ENCODE results near the gene ALOX12.
A peak's percentile ranks its signal among the peaks of the same experiment; 100 is the strongest.
"Not testable (repeated sequence)": the region's sequence is repeated elsewhere in the genome, so short reads cannot be mapped to it uniquely, and the experiment has no call there.

The ALOX12 gene

DNA sequence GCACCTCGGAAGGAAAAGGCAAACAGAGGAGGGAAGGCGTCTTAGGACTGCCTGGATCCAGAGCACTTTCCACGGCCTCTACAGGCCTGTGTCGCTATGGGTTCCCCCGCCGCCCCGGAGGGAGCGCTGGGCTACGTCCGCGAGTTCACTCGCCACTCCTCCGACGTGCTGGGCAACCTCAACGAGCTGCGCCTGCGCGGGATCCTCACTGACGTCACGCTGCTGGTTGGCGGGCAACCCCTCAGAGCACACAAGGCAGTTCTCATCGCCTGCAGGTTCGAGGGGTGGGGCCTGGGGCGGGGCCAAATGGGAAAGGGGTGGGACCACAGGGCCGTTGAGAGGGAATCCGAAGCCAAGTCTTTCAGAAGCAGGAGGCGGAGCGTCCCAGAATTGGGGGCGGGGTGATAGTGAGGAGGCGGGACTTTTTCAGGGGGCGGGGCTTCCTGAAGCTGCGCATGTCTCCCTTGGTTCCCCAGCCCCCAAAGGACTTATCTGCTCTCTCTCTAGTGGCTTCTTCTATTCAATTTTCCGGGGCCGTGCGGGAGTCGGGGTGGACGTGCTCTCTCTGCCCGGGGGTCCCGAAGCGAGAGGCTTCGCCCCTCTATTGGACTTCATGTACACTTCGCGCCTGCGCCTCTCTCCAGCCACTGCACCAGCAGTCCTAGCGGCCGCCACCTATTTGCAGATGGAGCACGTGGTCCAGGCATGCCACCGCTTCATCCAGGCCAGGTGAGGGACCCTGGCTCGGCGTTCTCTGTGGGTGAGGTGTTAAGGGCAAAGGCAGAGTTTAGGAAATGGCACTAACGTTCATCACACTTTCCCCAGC, 27.9 kb downstream of the ALOX12 start:
- peak; percentile 51 for DNase-seq

DNA sequence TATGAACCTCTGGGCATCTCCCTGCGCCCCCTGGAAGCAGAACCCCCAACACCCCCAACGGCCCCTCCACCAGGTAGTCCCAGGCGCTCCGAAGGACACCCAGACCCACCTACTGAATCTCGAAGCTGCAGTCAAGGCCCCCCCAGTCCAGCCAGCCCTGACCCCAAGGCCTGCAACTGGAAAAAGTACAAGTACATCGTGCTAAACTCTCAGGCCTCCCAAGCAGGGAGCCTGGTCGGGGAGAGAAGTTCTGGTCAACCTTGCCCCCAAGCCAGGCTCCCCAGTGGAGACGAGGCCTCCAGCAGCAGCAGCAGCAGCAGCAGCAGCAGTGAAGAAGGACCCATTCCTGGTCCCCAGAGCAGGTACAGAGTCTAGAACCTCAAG, 28.5 kb downstream of the ALOX12 start:
- DNase-seq, result no peak

DNA sequence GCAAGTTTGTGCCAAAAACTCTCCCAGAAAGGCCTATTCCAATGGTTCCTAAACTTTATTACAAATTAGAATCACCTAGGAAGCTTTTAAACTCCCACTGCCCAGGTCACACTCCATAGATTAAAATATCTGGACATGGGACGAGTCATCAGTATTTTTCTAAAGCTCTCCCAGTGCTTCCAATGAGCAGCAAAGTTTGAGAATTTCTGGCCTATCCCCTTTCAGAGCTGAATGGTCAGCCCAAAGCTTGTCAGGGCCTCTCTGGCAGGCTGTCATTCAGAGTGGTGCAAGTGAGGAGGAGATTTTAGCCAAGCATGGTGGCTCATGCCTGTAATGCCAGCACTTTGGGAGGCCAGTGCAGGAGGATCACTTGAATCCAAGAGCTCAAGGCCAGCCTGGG, 29.4 kb downstream of the ALOX12 start:
- no peak for DNase-seq

DNA sequence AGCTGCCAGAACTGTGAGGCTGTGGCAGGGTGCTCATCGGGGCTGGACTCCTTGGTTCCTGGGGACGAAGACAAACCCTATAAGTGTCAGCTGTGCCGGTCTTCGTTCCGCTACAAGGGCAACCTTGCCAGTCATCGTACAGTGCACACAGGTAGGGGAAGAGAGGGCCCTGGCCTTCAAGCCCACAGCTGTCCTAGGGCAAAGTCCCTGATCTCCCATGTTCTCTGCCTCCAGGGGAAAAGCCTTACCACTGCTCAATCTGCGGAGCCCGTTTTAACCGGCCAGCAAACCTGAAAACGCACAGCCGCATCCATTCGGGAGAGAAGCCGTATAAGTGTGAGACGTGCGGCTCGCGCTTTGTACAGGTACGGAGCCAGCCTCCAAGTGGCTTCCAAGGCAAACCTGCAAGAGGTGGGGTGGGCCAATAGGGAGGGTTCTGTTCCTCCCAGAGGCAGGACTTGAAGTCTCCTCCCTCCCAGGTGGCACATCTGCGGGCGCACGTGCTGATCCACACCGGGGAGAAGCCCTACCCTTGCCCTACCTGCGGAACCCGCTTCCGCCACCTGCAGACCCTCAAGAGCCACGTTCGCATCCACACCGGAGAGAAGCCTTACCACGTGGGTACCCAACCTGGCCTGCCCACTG, 30.7 kb downstream of the ALOX12 start:
- DNase-seq, result no peak

DNA sequence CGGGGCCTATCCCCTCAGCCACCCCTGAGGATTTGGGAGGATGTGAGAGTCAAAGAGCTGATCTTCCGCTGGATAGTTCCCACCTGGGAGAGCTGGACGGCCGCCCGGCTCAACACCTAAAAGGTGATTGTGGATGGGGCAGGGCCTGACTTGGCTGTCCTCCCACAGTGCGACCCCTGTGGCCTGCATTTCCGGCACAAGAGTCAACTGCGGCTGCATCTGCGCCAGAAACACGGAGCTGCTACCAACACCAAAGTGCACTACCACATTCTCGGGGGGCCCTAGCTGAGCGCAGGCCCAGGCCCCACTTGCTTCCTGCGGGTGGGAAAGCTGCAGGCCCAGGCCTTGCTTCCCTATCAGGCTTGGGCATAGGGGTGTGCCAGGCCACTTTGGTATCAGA, 31.5 kb downstream of the ALOX12 start:
- DNase-seq, result no peak

DNA sequence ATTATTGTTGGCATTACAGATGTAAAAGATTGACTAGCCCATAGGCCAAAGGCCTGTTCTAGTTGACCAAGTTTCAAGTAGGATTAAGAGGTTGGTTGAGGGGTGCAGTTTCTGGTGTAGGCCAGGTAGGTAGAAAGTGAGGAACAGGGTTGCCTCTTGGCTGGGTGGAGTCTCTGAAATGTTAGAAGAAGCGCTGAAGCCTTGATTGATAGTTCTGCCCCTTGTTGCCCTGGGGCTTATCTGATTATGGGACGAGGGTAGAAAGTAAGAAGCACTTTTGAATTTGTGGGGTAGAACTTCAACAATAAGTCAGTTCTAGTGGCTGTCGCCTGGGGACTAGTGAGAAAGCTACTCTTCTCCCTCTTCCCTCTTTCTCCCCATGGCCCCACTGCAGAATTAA, 33.2 kb downstream of the ALOX12 start:
- no peak for DNase-seq

DNA sequence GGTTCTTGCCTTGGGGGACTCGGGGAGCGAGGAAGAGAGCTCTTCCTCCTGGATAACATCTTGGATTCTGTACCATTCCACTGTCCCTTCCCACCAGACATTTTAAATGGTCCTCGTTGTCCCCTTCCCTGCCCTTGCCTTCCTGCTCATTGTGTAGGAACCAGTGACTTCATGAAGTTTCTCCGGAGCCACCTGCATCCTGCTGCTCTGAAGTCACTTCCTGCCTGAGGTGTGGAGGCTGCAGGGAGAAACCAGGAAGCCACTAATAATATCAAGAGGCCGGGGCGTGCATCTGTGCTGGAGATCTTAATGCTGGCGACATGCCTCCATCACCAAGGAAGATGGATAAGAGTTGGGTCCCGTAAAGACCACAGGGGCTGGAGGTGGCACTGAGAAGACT, 33.8 kb downstream of the ALOX12 start:
- no peak for DNase-seq

DNA sequence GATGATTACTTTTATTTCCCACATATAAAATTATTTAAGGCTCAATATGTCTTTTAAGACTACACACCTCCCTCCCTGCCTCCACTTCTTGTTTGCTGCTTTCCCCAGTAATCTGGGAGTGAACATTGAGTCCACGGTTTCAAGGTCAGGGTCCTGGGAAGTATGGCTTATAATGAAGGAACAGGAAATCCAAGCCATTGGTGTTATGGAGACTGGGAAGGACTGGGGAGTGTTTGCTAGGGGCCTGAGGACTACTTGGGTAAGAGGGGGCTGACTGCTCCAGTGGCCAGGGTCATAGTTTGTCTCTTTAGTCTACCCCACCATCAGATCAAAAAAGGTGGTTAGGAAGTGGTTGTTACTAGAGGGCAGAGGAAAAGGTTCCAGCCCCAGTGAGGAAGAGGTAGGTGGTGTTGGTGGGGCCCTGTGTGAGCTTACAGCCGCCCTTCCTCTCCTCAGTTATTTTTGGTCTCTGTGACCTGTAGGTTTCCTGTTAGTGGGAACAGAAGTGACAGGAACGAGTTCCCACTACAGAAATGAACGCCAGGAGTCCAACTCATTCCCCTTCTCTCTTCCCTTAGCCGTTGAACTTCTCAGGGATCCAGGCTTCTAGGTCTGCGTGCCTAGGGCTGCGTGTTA, 39.2 kb downstream of the ALOX12 start:
- no peak for DNase-seq

DNA sequence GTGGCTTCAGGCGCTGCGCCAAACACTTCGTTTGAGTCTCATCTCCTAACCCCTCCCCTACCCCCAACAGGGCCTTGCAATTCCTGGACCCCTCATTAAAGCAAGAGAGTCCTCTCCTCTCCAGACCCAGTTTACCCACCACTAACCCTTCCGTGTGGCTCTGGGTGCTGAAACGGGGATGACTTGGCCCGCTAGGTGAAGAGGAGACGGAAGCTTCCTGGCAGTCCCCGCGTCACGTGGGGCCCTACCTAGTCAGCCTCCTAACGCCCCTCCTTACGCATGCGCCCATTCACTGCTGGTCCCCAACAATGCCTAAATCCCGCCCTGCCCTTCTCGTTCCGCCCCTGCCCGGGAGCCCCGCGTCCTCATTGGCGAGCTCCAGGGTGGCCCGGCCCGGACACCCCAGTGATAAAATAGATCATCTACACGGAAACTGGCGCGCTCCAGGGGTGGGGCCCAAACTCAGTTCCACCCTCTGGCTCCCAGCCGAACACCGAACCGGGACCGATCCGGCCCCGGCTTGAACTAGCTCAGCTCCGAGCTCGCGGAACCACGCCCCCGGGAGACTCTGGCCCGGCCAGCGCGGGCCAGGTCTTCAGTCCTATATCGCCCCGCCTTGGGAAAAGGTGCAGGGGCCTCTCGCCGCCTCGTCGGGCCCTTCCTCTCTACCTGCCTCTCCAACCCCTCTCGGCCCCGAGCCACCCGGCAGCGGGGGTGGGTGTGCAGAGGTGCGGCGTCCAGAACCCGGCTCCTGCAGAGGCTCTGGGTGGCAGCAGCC, 39.9 kb downstream of the ALOX12 start, which contains the start of gene SLC16A13:
TSS of gene SLC16A13 (plus strand) at position 425 of the 778 bp plus-strand sequence. CDS start 368 bp downstream, outside the sequence.
- peak; percentile 63 for DNase-seq

DNA sequence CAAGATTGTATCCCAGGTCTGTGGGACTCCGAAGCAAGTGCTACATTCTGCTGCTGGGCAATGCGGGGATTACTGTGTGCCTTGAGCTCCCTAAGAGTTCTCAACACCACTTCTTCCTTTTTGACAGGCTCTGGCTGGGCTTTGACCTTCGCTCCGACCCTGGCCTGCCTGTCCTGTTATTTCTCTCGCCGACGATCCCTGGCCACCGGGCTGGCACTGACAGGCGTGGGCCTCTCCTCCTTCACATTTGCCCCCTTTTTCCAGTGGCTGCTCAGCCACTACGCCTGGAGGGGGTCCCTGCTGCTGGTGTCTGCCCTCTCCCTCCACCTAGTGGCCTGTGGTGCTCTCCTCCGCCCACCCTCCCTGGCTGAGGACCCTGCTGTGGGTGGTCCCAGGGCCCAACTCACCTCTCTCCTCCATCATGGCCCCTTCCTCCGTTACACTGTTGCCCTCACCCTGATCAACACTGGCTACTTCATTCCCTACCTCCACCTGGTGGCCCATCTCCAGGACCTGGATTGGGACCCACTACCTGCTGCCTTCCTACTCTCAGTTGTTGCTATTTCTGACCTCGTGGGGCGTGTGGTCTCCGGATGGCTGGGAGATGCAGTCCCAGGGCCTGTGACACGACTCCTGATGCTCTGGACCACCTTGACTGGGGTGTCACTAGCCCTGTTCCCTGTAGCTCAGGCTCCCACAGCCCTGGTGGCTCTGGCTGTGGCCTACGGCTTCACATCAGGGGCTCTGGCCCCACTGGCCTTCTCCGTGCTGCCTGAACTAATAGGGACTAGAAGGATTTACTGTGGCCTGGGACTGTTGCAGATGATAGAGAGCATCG, 42.4 kb downstream of the ALOX12 start:
- no peak for DNase-seq

DNA sequence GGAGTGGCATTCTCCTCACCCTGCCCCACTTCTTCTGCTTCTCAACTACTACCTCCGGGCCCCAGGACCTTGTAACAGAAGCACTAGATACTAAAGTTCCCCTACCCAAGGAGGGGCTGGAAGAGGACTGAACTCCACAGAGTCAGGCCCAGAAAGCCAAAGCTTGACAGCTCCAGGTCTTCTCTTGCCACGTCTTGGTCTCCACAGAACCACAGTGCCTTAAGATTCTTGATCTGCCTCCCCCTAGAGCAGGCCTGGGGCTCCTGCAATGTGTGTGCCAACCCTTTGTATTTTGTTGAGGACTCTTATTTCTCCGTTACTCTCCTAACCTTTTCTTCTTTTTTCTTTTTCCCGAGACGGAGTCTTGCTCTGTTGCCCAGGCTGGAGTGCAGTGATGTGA, 44.0 kb downstream of the ALOX12 start:
- DNase-seq, result no peak

DNA sequence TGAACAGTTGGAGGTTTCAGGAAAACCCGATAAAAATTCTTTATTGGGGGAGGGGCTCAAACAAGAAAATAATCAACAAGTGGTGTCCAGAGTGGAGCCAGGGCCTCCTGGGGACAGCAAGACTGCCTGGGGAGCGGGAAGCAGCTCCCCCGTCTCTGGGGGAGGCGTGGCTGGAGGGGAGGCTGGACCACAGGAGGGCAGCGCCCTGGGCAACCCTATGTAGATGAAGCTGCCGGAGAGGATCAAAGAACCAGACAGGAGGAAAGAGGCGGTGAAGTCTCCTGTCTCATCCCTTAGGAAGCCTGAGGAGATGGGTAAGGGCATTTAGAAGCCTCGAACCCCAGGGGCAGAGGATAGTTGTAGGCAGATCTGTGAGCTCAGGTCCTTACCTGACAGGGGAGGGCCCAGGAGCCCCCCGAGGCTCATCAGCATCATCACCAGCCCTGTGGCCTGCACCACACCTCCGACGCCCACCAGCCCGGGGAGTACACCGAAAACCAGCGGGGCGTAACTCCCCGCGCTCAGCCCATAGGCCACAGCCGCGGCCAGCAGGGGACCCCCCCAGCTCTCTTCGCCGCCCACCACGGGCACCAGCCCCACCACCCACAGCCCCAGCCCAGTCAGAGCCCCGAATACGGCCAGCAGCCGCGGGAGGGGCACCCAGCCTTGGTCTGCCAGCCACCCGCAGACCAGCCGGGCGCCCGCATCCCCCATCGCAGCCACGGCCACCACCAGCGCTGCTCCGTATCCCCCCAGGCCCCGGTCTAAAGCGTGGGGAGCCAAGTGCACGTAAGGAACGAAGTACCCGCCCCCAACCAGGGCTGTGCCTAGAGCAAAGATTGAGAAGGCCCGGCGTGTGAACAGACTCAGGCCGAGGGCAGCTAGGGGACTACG, 46.0 kb downstream of the ALOX12 start:
- no peak for DNase-seq

DNA sequence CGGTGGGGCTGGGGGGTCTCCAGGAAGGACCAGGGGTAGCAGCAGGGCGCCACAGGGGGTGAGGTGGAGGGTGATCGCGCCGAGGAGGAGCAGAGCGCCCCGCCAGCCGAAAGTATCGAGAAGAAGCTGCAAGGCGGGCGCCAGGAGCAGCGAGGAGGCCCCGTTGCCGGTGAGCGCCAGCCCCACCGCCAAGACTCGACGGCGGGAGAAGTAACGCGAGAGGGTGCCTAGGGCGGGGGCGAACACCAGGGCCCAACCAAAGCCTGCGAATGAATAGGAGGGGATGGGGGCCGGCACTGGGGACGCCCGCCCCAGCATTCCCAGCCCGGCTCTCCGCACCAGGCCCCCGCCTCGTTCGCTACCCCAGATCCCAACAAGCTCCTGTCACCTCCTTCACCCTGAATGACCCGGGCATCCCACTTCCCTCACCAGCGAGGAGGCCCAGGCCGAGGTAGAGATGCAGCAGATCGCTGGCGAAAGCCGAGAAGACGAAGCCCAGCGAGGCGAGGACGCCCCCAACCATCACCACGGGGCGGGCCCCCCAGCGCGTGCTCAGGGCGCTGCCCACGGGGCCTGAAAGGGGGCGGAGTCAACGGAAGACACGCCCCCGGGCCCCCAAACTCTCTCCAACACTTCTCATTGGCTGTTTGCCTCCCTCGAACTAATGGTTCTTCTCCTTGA, 46.8 kb downstream of the ALOX12 start:
- no peak for DNase-seq

DNA sequence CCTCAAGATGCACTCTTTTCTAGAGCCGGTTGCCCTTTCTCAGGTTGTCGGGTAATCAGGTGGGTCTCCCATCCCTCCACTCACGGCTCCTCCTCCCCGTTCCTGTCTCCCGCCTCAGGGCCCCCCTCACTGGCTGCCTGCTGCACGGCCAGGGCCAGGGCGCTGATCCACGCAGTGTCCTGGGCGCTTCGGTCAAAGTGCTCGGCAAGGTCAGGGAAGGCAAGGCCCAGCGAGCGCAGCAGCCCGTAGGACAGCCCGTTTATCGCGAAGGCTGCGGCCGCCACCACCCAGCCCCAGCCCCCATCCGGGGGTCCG, 47.3 kb downstream of the ALOX12 start:
- no peak for DNase-seq

DNA sequence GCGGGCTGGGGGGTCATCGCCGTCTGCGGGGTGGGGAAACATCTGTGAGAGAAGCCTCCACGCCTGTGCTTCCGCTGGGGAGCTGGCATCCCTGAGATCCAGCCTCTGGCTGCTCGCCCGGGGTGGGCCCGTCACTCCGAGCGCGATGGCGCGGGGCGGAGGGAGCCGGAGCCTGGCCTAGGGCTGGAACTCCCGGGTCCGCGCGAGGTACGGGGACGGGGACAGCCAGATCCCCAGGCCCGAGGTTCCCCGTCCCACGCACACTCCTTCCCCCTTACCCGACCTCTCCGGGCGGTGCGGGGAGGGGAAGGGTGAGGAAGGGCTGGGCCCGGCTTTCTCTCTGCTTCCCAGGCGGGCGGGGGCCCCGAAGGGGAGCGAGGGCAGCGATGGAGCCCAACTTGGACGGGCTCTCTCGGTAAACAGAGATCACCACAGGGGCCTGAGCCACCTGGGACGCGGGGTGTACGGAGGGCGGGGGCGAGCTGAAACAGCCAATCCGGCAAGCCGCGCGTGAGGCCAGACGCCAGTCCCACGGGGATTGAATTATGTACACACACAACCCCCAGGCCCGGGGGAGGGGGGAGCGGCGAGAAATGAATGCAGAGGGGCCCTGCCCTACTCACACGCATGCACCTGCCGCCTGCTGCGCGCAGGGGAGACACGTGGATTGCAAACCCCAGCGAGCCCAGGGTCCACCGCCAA, 47.8 kb downstream of the ALOX12 start, which contains the start of gene SLC16A11:
TSS of gene SLC16A11 (minus strand) at position 596 of the 702 bp plus-strand sequence. CDS start at position 17, 579 bp downstream.
- DNase-seq, result peak; percentile 78

DNA sequence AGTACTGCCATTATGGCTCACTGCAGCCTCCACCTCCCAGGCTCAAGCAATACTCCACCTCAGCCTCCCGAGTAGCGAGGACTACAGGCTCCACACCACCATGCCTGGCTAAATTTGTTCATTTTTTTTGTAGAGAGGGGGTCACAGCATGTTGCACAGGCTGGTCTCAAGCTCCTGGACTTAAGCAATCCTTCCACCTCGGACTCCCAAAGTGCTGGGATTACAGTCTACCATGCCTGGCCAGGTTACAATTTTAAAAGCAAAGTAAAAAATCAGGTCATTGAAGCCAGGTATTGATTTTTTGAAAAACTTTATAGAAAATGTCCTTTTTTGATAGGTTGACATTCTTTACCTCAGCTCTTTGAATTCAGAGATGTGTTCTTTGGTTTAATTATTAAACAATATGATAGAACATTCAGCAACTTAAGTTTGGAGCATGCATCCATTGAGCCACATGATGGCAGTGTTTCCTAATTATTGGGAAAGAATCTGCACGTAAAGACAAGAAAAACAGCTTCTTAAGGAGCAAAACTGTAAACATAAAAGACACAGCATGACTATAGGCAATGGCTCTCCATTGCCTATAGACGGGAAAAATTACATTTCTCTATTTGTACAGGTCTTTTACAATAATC, 49.8 kb downstream of the ALOX12 start:
- DNase-seq, result peak; percentile 77

DNA sequence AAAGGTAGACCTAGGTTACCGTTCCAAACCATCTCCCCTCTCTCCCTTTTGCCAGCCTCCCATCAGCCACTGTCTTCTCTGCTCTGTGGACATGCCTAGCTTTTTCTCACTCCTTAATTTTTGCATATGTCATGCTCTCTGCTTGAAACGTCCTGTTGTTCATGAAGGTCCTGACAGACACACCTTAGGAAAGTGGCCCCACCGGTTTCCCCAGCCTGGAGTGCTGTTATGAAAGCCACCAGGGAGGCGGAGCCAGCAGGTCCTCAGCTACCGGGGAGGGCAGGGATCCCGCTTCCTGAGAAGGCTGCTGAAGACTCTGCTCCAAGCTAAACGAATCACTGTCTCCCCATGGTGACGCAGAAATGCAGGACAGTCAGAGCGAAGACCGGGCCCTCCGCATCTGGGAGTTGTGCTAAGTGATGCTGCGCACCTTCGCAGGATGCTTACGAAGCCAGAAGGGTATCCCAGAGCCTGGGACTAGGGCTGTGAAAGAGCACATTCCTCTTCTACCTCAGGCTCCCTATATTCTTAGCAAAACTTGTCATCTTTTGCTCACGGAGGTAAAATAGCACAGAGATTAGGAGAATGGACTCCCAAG, 50.4 kb downstream of the ALOX12 start:
- DNase-seq, result peak; percentile 77

DNA sequence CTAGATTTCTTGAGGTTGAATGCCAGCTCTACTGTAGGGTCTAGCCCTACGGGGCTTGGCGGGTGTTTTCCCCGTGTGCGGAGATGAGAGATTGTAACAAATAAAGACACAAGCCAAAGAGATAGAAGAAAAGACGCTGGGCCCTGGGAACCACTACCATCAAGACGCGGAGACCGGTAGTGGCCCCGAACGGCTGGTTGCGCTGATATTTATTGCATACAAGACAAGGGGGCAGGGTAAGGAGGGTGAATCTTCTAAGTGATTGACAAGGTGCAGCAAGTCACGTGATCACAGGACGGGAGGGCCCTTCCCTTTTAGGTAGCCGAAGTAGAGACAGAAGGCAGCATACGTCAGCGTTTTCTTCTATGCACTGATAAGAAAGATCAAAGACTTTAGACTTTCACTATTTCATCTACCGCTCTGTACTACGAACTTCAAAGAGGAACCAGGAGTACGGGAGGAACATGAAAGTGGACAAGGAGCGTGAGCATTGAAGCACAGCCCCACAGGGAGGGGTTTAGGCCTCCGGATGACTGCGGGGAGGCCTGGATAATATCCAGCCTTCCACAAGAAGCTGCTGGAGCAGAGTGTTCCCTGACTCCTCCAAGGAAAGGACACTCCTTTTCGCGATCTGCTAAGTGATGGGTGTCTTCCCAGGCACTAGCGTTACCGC, 51.0 kb downstream of the ALOX12 start:
- DNase-seq, result not testable (repeated sequence)

Data from NCI-H526 treated with DMSO at 0.1 percent for 48 hours (cell line).